H1 (cell line): ENCODE results near the gene PLCXD1. TPM values are rescaled to one million over a fixed set of nuclear protein-coding genes. Genes with fewer than 3 reads are reported as not detected.
"Not testable (repeated sequence)": the region's sequence is repeated elsewhere in the genome, so short reads cannot be mapped to it uniquely, and the experiment has no call there.

ENCODE experiments used
- CTCF ChIA-PET: fragments of 300-600 bp; sonication (Branson Sonifier 250); formaldehyde crosslinking; loops from one replicate; lab custom pipeline; 2021; ENCODE audit not compliant: partially characterized antibody; lab: Charles Lee
- POLR2A ChIA-PET: fragments of 300-600 bp; sonication (Branson Sonifier 250); formaldehyde crosslinking; loops from one replicate; lab custom pipeline; 2021; ENCODE audit warnings: inconsistent platforms; ENCODE audit not compliant: partially characterized antibody; lab: Charles Lee
- DNase-seq, 2 experiments: peaks; one replicate each; pipeline versions ENCODE4 v3.0.0 to v3.0.0-alpha.2; 2010 to 2022; ENCODE audit warnings: low spot score in 2 of 2, low read depth in 1 of 2, mixed read lengths in 1 of 2
- FAIRE-seq: peaks from 2 replicates; lab custom pipeline; 2011; peaks lifted over from hg19 to GRCh38; lab: Jason Lieb, UNC
- H2AFZ ChIP-seq: 2 replicates; pipeline ENCODE4 v1.8.1; 2012; ENCODE audit warnings: low read length, inconsistent platforms
- H2AK5ac ChIP-seq: 2 replicates; pipeline ENCODE4 v1.6.1; 2013; ENCODE audit warnings: low read depth, low read length
- H2BK120ac ChIP-seq: replicated peaks from 2 replicates; pipeline ENCODE3; 2013; ENCODE audit warnings: low read depth, low read length, inconsistent platforms
- H2BK12ac ChIP-seq: 2 replicates; pipeline ENCODE4 v1.6.1; 2013; ENCODE audit warnings: low read depth, low read length
- H2BK15ac ChIP-seq: 2 replicates; pipeline ENCODE4 v1.6.1; 2013; ENCODE audit warnings: low read length
- H2BK20ac ChIP-seq: 2 replicates; pipeline ENCODE4 v1.6.1; 2013; ENCODE audit warnings: low read length
- H2BK5ac ChIP-seq: 2 replicates; pipeline ENCODE4 v1.6.1; 2013; ENCODE audit warnings: low read depth, low read length
- H3K14ac ChIP-seq: 2 replicates; pipeline ENCODE4 v1.6.1; 2013; ENCODE audit warnings: inconsistent platforms; ENCODE audit not compliant: insufficient read length
- H3K18ac ChIP-seq: 2 replicates; pipeline ENCODE4 v1.6.1; 2013; ENCODE audit warnings: low read length; ENCODE audit errors: extremely low read depth
- H3K23ac ChIP-seq: 2 replicates; pipeline ENCODE4 v1.6.1; 2013; ENCODE audit warnings: inconsistent platforms; ENCODE audit not compliant: insufficient read length
- H3K23me2 ChIP-seq: 2 replicates; pipeline ENCODE4 v1.6.1; 2013; ENCODE audit warnings: low read depth, low read length
- H3K27ac ChIP-seq: 2 replicates; pipeline ENCODE4 v1.6.1; 2011; ENCODE audit warnings: low read depth, low read length, inconsistent platforms
- H3K27me3 ChIP-seq, 4 experiments: replicated peaks in 1 of 4; 1 replicate in 1 of 4; 2 replicates in 3 of 4; pipeline versions ENCODE4 v1.6.1 to v1.8.1; 2011 to 2013; ENCODE audit warnings: low read length in 3 of 4, mild to moderate bottlenecking in 3 of 4, inconsistent platforms in 2 of 4, mixed read lengths in 2 of 4, moderate library complexity in 1 of 4; ENCODE audit not compliant: control insufficient read depth in 3 of 4, insufficient read depth in 3 of 4; ENCODE audit errors: extremely low read depth in 1 of 4
- H3K36me3 ChIP-seq, 4 experiments: 2 replicates each; pipeline versions ENCODE4 v1.6.1 to v1.8.1; 2011 to 2013; ENCODE audit warnings: mild to moderate bottlenecking in 4 of 4, low read length in 3 of 4, moderate library complexity in 2 of 4, control low read depth in 1 of 4, inconsistent platforms in 1 of 4; ENCODE audit not compliant: insufficient read depth in 4 of 4, control insufficient read depth in 2 of 4
- H3K4ac ChIP-seq: replicated peaks from 2 replicates; pipeline ENCODE3; 2013; ENCODE audit warnings: low read length, low read depth, mixed read lengths, inconsistent platforms; ENCODE audit not compliant: insufficient read length
- H3K4me1 ChIP-seq, 4 experiments: replicated peaks in 1 of 4; 1 replicate in 1 of 4; 2 replicates in 3 of 4; pipeline versions ENCODE4 v1.6.1 to v1.8.1; 2011 to 2013; ENCODE audit warnings: low read length in 3 of 4, inconsistent platforms in 2 of 4, mixed read lengths in 1 of 4; ENCODE audit not compliant: insufficient read depth in 4 of 4, control insufficient read depth in 3 of 4
- H3K4me2 ChIP-seq, 2 experiments: 2 replicates each; pipeline versions ENCODE4 v1.6.1 to v1.8.1; 2011 to 2013; ENCODE audit warnings: low read depth in 2 of 2, low read length in 2 of 2, control low read depth in 1 of 2, inconsistent platforms in 1 of 2, mild to moderate bottlenecking in 1 of 2; ENCODE audit not compliant: insufficient read depth in 1 of 2
- H3K4me3 ChIP-seq, 4 experiments: fragments of 200-600, 300-600 bp in 1 of 4; sonication (generic), shearing (Covaris generic), sonication (Bioruptor Twin) in 1 of 4; 2 replicates each; pipeline versions ENCODE4 v1.5.1 to v1.8.1; 2011 to 2016; ENCODE audit warnings: low read length in 4 of 4, low read depth in 3 of 4, control low read depth in 2 of 4, inconsistent platforms in 2 of 4, mild to moderate bottlenecking in 2 of 4, mixed read lengths in 1 of 4, moderate library complexity in 1 of 4; ENCODE audit not compliant: insufficient read depth in 2 of 4; ENCODE audit errors: extremely low read depth in 1 of 4
- H3K56ac ChIP-seq: replicated peaks from 2 replicates; pipeline ENCODE3; 2013; ENCODE audit warnings: low read depth, mild to moderate bottlenecking, mixed read lengths, low read length, inconsistent platforms; ENCODE audit not compliant: insufficient read length
- H3K79me1 ChIP-seq: 2 replicates; pipeline ENCODE4 v1.6.1; 2013; ENCODE audit warnings: low read depth, low read length, control low read depth
- H3K79me2 ChIP-seq, 2 experiments: 2 replicates each; pipeline versions ENCODE4 v1.6.1 to v1.8.1; 2012 to 2013; ENCODE audit warnings: low read length in 2 of 2, mild to moderate bottlenecking in 2 of 2, inconsistent platforms in 1 of 2; ENCODE audit not compliant: insufficient read depth in 2 of 2, control insufficient read depth in 1 of 2
- H3K9ac ChIP-seq, 4 experiments: replicated peaks in 1 of 4; 1 replicate in 1 of 4; 2 replicates in 3 of 4; pipeline versions ENCODE4 v1.6.1 to v1.8.1; 2011 to 2013; ENCODE audit warnings: low read depth in 3 of 4, low read length in 3 of 4, control low read depth in 2 of 4, mild to moderate bottlenecking in 2 of 4, moderate library complexity in 2 of 4, inconsistent platforms in 1 of 4; ENCODE audit errors: extremely low read depth in 1 of 4
- H3K9me3 ChIP-seq, 2 experiments: 2 replicates each; pipeline versions ENCODE4 v1.6.1 to v1.8.1; 2012 to 2013; ENCODE audit warnings: mild to moderate bottlenecking in 2 of 2, moderate library complexity in 2 of 2, control low read depth in 1 of 2, inconsistent platforms in 1 of 2, low read depth in 1 of 2, low read length in 1 of 2, mixed read lengths in 1 of 2; ENCODE audit not compliant: insufficient read depth in 2 of 2
- H4K20me1 ChIP-seq, 2 experiments: replicated peaks in 1 of 2; 2 replicates each; pipeline versions ENCODE3 to v1.8.1; 2011 to 2013; ENCODE audit warnings: inconsistent platforms in 2 of 2, low read length in 2 of 2, mild to moderate bottlenecking in 1 of 2; ENCODE audit not compliant: insufficient read depth in 2 of 2, control insufficient read depth in 1 of 2
- H4K5ac ChIP-seq: 2 replicates; pipeline ENCODE4 v1.6.1; 2013; ENCODE audit warnings: low read length, low read depth, mixed read lengths, inconsistent platforms; ENCODE audit not compliant: insufficient read length
- H4K8ac ChIP-seq: 2 replicates; pipeline ENCODE4 v1.8.0; 2013; ENCODE audit warnings: mild to moderate bottlenecking, moderate library complexity, low read length, inconsistent platforms; ENCODE audit not compliant: insufficient read depth; ENCODE audit errors: extremely low read depth
- H4K91ac ChIP-seq: replicated peaks from 2 replicates; pipeline ENCODE3; 2013; ENCODE audit warnings: low read length, mixed read lengths, inconsistent platforms; ENCODE audit not compliant: insufficient read length
- KDM1A ChIP-seq: fragments of 200-600, 300-600 bp; sonication (generic); IDR thresholded peaks from 2 replicates; pipeline ENCODE4 v1.7.1; 2016; ENCODE audit warnings: mild to moderate bottlenecking, low read length, borderline replicate concordance
- WGBS, 2 experiments: shearing (Covaris generic) in 1 of 2; methylation state at CpG; one replicate each; pipeline versions ENCODE4 v1.1.6 to v1.1.7; 2013 to 2015; ENCODE audit warnings: low lambda C conversion rate in 2 of 2, mixed read lengths in 2 of 2, inconsistent platforms in 1 of 2, low coverage in 1 of 2, missing lambda C conversion rate in 1 of 2; ENCODE audit not compliant: insufficient replicate concordance in 2 of 2, insufficient coverage in 1 of 2, insufficient read length in 1 of 2; ENCODE audit errors: extremely low coverage in 1 of 2, missing lambda C conversion rate in 1 of 2; 5-methylcytosine and 5-hydroxymethylcytosine counted together
- polyA plus RNA-seq, 7 experiments: library from polyadenylated mRNA; depleted of rRNA in 3 of 7; stranded (reverse) in 5 of 7; unstranded in 2 of 7; fragments of >200 nt in 5 of 7; fragments of 200-250 nt in 2 of 7; gene quantifications; 1 replicate in 5 of 7; 2 replicates in 1 of 7; 4 replicates in 1 of 7; pipeline versions ENCODE4 v1.2.1 to v1.2.3, GENCODE V29; 2011 to 2013; ENCODE audit warnings: missing spikeins in 2 of 7, mixed read lengths in 2 of 7
- total RNA-seq: library from RNA; stranded (reverse); fragmentation: NEBNext Ultra II Directional; extraction: Animal tissue kit (Norgen Biotek cat#: 25700); gene quantifications from 2 replicates; pipeline ENCODE4 v1.2.1, GENCODE V29; 2021

The PLCXD1 gene
- total and polyA plus RNA-seq, 2 of the 8 experiments (the other 6 are each of a cell fraction or from before 2014, with no cell fraction given), result 93.6 to 124 TPM

- H3K79me1 ChIP-seq, H3K4me3 ChIP-seq, H3K18ac ChIP-seq, H3K79me2 ChIP-seq, DNase-seq, H4K5ac ChIP-seq, H3K4me2 ChIP-seq, POLR2A ChIA-PET, H2BK20ac ChIP-seq, H2AK5ac ChIP-seq, H4K91ac ChIP-seq, H3K4me1 ChIP-seq, H2BK120ac ChIP-seq, H2BK15ac ChIP-seq, H3K9ac ChIP-seq, H3K27ac ChIP-seq, H2BK5ac ChIP-seq, H3K14ac ChIP-seq, H3K23ac ChIP-seq, H2BK12ac ChIP-seq, H3K27me3 ChIP-seq, H3K56ac ChIP-seq, H2AFZ ChIP-seq, H3K9me3 ChIP-seq, CTCF ChIA-PET, H4K8ac ChIP-seq, H3K23me2 ChIP-seq, H3K4ac ChIP-seq: not testable (repeated sequence)
- peaks cover 6 to 17% of the 10 kb centered on the region in 2 experiments for H4K20me1 ChIP-seq
- peak; percentile 55; the same call in 1 of the 2 replicates for TF ChIP-seq KDM1A
- WGBS, 2 experiments, result 93% methylated on average over 3 of the region's 3 CpGs; no CpG with 5 or more reads in 1 of the 2 experiments
- FAIRE-seq, result peak; percentile 13
- H3K36me3 ChIP-seq, result peaks cover 17 to 72% (median 46%) of the 10 kb centered on the region in 4 experiments
Observed at GRCh38 chrX:306614-307251, 25.6 kb downstream of the PLCXD1 start.
